Astrocyte (in vitro differentiated cells and primary cell): ENCODE measurements around the gene CHN1. TPM values are rescaled to one million over a fixed set of nuclear protein-coding genes. Genes with fewer than 3 reads are reported as not detected.

Experiments
- DNase-seq: peaks from one replicate; pipeline ENCODE4 v3.0.0-alpha.2; 2010; ENCODE audit warnings: low read depth
- FAIRE-seq: peaks from 2 replicates; lab custom pipeline; 2011; peaks lifted over from hg19 to GRCh38; lab: Jason Lieb, UNC
- H2AFZ ChIP-seq: 2 replicates; pipeline ENCODE4 v1.6.0; 2012; ENCODE audit warnings: low read depth, low read length, inconsistent platforms
- H3K27ac ChIP-seq: 2 replicates; pipeline ENCODE4 v1.5.1; 2011; ENCODE audit warnings: low read depth, low read length, inconsistent platforms
- H3K27me3 ChIP-seq: 2 replicates; pipeline ENCODE4 v1.6.0; 2011; ENCODE audit warnings: low read length, inconsistent platforms; ENCODE audit not compliant: insufficient read depth
- H3K36me3 ChIP-seq: 2 replicates; pipeline ENCODE4 v1.5.1; 2011; ENCODE audit warnings: low read length, inconsistent platforms; ENCODE audit not compliant: insufficient read depth
- H3K4me1 ChIP-seq: 2 replicates; pipeline ENCODE4 v1.5.1; 2011; ENCODE audit warnings: low read length, inconsistent platforms; ENCODE audit not compliant: insufficient read depth
- H3K4me2 ChIP-seq: 2 replicates; pipeline ENCODE4 v1.6.0; 2012; ENCODE audit warnings: low read length, inconsistent platforms
- H3K4me3 ChIP-seq: 2 replicates; pipeline ENCODE4 v1.5.1; 2011; ENCODE audit warnings: low read depth, mild to moderate bottlenecking, low read length, inconsistent platforms; ENCODE audit not compliant: insufficient read depth
- H3K79me2 ChIP-seq: 2 replicates; pipeline ENCODE4 v1.6.0; 2012; ENCODE audit warnings: mild to moderate bottlenecking, low read length, inconsistent platforms; ENCODE audit not compliant: insufficient read depth
- H3K9ac ChIP-seq: 2 replicates; pipeline ENCODE4 v1.6.0; 2012; ENCODE audit warnings: mild to moderate bottlenecking, low read length, inconsistent platforms
- H3K9me3 ChIP-seq: 2 replicates; pipeline ENCODE4 v1.5.1; 2012; ENCODE audit warnings: low read depth, mild to moderate bottlenecking, low read length, inconsistent platforms; ENCODE audit not compliant: insufficient read depth
- H4K20me1 ChIP-seq: 2 replicates; pipeline ENCODE4 v1.6.0; 2012; ENCODE audit warnings: low read length, inconsistent platforms; ENCODE audit not compliant: insufficient read depth
- H3K27ac Mint-ChIP-seq: one replicate; pipeline ENCODE4 v1.8.0; 2021; ENCODE audit warnings: mild to moderate bottlenecking, mixed read lengths; ENCODE audit not compliant: unreplicated experiment
- H3K27me3 Mint-ChIP-seq: one replicate; pipeline ENCODE4 v1.8.0; 2021; ENCODE audit warnings: low read depth, mixed read lengths; ENCODE audit not compliant: unreplicated experiment
- H3K36me3 Mint-ChIP-seq: one replicate; pipeline ENCODE4 v1.8.0; 2021; ENCODE audit warnings: low read depth, mixed read lengths; ENCODE audit not compliant: unreplicated experiment
- H3K4me1 Mint-ChIP-seq: one replicate; pipeline ENCODE4 v1.8.0; 2021; ENCODE audit warnings: low read depth, mixed read lengths; ENCODE audit not compliant: unreplicated experiment
- H3K4me3 Mint-ChIP-seq: one replicate; pipeline ENCODE4 v1.8.0; 2021; ENCODE audit warnings: mild to moderate bottlenecking, moderate library complexity, mixed read lengths; ENCODE audit not compliant: unreplicated experiment
- H3K9me3 Mint-ChIP-seq: one replicate; pipeline ENCODE4 v1.8.0; 2021; ENCODE audit warnings: mild to moderate bottlenecking, mixed read lengths; ENCODE audit not compliant: unreplicated experiment
- EZH2 ChIP-seq: IDR thresholded peaks from 2 replicates; pipeline ENCODE4 v1.6.1; 2012; ENCODE audit warnings: mild to moderate bottlenecking, low read length, inconsistent platforms; ENCODE audit not compliant: insufficient read depth
- total RNA-seq: library from RNA; stranded (reverse); gene quantifications from 2 replicates; pipeline ENCODE4 v1.2.1, GENCODE V29; 2021
- TF ChIP-seq, protein P1 (sequence below): IDR thresholded peaks from 2 replicates; pipeline ENCODE4 v1.5.1; 2011; ENCODE audit warnings: low read depth, mild to moderate bottlenecking, inconsistent platforms, low read length, moderate library complexity; ENCODE audit not compliant: insufficient read depth

The CHN1 gene
- total RNA-seq, 1 donor from 2014 or later, result 23.9 TPM

DNA sequence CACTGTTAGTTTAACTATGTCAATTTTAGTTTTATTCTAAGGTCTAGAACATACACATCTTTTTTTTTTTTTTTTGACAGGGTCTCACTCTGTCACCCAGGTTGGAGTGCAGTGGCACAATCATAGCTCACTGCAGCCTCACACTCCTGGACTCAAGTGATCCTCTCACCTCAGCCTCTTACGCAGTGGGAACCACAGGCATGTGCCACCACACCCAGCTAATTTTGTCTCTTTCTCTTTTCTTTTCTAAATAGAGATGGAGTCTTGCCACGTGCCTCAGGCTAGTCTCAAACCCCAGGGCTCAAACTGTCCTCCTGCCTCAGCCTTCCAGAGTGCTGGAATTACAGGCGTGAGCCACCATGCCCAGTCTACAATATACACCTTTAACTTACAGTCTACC, 171.4 kb downstream of the CHN1 start:
- H3K27me3 Mint-ChIP-seq, result no peaks in the 10 kb centered on the region
- no peaks in the 10 kb centered on the region for H4K20me1 ChIP-seq
- H3K27ac Mint-ChIP-seq, result no peak overlapping the region
- H3K4me2 ChIP-seq, result no peak overlapping the region
- H3K9me3 ChIP-seq, result no peaks in the 10 kb centered on the region
- TF ChIP-seq, protein P1, sequence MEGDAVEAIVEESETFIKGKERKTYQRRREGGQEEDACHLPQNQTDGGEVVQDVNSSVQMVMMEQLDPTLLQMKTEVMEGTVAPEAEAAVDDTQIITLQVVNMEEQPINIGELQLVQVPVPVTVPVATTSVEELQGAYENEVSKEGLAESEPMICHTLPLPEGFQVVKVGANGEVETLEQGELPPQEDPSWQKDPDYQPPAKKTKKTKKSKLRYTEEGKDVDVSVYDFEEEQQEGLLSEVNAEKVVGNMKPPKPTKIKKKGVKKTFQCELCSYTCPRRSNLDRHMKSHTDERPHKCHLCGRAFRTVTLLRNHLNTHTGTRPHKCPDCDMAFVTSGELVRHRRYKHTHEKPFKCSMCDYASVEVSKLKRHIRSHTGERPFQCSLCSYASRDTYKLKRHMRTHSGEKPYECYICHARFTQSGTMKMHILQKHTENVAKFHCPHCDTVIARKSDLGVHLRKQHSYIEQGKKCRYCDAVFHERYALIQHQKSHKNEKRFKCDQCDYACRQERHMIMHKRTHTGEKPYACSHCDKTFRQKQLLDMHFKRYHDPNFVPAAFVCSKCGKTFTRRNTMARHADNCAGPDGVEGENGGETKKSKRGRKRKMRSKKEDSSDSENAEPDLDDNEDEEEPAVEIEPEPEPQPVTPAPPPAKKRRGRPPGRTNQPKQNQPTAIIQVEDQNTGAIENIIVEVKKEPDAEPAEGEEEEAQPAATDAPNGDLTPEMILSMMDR, result no peak
- TF ChIP-seq EZH2, result no peak
- H3K79me2 ChIP-seq, result peaks cover 2% of the 10 kb centered on the region
- H2AFZ ChIP-seq, result no peak overlapping the region
- DNase-seq (no peak), FAIRE-seq (no peak)
- H3K36me3 Mint-ChIP-seq, result no peaks in the 10 kb centered on the region
- no peak overlapping the region for H3K9ac ChIP-seq
- H3K4me3 ChIP-seq, result no peak overlapping the region
- no peak overlapping the region for H3K27ac ChIP-seq
- H3K4me1 Mint-ChIP-seq, result peaks cover 32% of the 10 kb centered on the region
- no peaks in the 10 kb centered on the region for H3K36me3 ChIP-seq
- H3K4me3 Mint-ChIP-seq, result no peak overlapping the region
- H3K9me3 Mint-ChIP-seq, result no peaks in the 10 kb centered on the region
- H3K27me3 ChIP-seq, result no peaks in the 10 kb centered on the region
- H3K4me1 ChIP-seq, result peaks cover 19% of the 10 kb centered on the region

DNA sequence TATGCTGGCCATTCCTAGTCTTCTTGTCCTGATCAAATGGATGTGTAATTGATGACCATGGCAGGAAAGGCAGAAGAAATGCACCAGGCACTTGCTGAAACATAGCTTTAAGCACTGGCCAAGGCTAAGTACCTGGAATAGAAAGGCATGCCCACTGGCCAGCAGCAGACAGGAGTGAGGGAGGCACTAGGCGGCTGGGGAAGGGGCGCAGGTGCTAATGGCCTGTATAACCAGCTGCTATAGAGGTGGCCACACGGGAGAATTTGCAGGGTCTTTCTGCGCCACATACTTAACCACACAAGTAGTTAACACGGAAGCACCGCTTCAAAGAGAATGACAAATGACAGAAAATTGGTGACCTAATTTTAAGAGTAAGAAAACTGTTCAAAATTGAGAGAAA, 174.6 kb downstream of the CHN1 start:
- Histone ChIP-seq H3K4me2 (no peak overlapping the region), H2AFZ (no peak overlapping the region), H3K79me2 (no peaks in the 10 kb centered on the region), H3K9me3 (no peaks in the 10 kb centered on the region), H3K27me3 (no peaks in the 10 kb centered on the region), H3K4me3 (no peak overlapping the region), H3K27ac (no peak overlapping the region), H3K4me1 (peaks cover 4% of the 10 kb centered on the region), H4K20me1 (no peaks in the 10 kb centered on the region), H3K9ac (no peak overlapping the region), H3K36me3 (no peaks in the 10 kb centered on the region)
- DNase-seq (no peak), FAIRE-seq (no peak)
- Mint-ChIP-seq H3K9me3 (no peaks in the 10 kb centered on the region), H3K27ac (no peak overlapping the region), H3K36me3 (no peaks in the 10 kb centered on the region), H3K4me3 (no peak overlapping the region), H3K27me3 (no peaks in the 10 kb centered on the region), H3K4me1 (peaks cover 33% of the 10 kb centered on the region)
- TF ChIP-seq EZH2, result no peak
- TF ChIP-seq, protein P1, result no peak

DNA sequence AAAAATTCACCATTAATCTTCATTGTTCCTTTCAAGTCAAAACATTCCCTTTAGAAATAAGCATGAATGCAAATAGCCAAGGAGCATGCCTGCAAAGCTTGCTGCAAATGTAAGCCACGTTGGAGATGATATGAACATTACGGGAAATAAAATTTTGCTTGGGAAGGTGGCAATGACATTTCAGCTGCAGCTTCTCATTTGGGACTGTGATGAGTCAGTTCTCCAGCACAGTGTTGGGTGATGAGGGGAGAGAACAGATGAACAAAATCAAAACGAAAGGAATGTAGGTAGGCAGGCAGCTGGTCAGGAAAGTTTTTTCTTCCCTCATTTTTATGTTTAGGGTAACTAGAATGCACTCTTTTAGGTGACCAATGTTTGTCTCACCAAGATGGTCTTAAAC, 175.6 kb downstream of the CHN1 start:
- Histone ChIP-seq H3K4me1 (peaks cover 4% of the 10 kb centered on the region), H3K27ac (no peak overlapping the region), H4K20me1 (no peaks in the 10 kb centered on the region), H3K36me3 (no peaks in the 10 kb centered on the region), H3K4me2 (no peak overlapping the region), H3K27me3 (no peaks in the 10 kb centered on the region), H3K79me2 (no peaks in the 10 kb centered on the region), H3K9me3 (no peaks in the 10 kb centered on the region), H3K4me3 (no peak overlapping the region), H2AFZ (no peak overlapping the region), H3K9ac (no peak overlapping the region)
- no peak for FAIRE-seq
- H3K27me3 Mint-ChIP-seq, result no peaks in the 10 kb centered on the region
- TF ChIP-seq EZH2, result no peak
- TF ChIP-seq, protein P1, result no peak
- no peaks in the 10 kb centered on the region for H3K36me3 Mint-ChIP-seq
- no peak overlapping the region for H3K4me3 Mint-ChIP-seq
- H3K4me1 Mint-ChIP-seq, result peaks cover 28% of the 10 kb centered on the region
- no peak for DNase-seq
- no peaks in the 10 kb centered on the region for H3K9me3 Mint-ChIP-seq
- no peak overlapping the region for H3K27ac Mint-ChIP-seq
